Brain microvascular endothelial cell (primary cell): Measurements from ENCODE around the gene GALNT16.

Experiments
- DNase-seq: peaks from one replicate; pipeline ENCODE4 v3.0.0-alpha.2; 2020
- H3K27ac ChIP-seq: fragments of 250-450 bp; sonication (Bioruptor Pico); 2 replicates; pipeline ENCODE4 v1.5.1; 2020; ENCODE audit warnings: mild to moderate bottlenecking, moderate library complexity
- H3K27me3 ChIP-seq: fragments of 250-450 bp; sonication (Bioruptor Pico); replicated peaks from 2 replicates; pipeline ENCODE4 v1.5.1; 2020; ENCODE audit warnings: mild to moderate bottlenecking
- H3K36me3 ChIP-seq: fragments of 250-450 bp; sonication (Bioruptor Pico); replicated peaks from 2 replicates; pipeline ENCODE4 v1.5.1; 2020; ENCODE audit warnings: mild to moderate bottlenecking
- H3K4me3 ChIP-seq: 2 replicates; pipeline ENCODE4 v1.5.1; 2011; ENCODE audit warnings: low read depth, mild to moderate bottlenecking, control low read depth, low read length, moderate library complexity
- CTCF ChIP-seq: IDR thresholded peaks from 2 replicates; pipeline ENCODE4 v1.5.1; 2011; ENCODE audit warnings: low read depth, mild to moderate bottlenecking, moderate library complexity, low read length, control low read depth, inconsistent platforms; ENCODE audit errors: missing control alignments
- in situ Hi-C: cut with HindIII; loops from 2 replicates; pipeline ENCODE4 v1.10.0; 2017; ENCODE audit warnings: low sequenced_read_pairs, low pct_ligation_motif_present

Gene GALNT16

GRCh38 chr14:69346710-69347109, 86.8 kb downstream of the GALNT16 start:
- H3K4me3 ChIP-seq = no peak overlapping the region
- in situ Hi-C loops = no loop called here
- no peak for DNase-seq
- H3K27me3 ChIP-seq = no peaks in the 10 kb centered on the region
- no peak overlapping the region for H3K27ac ChIP-seq
- H3K36me3 ChIP-seq = no peaks in the 10 kb centered on the region
- peak; percentile 93 for TF ChIP-seq CTCF

- H3K4me3 ChIP-seq = no peak overlapping the region
- no peak for DNase-seq
- H3K27me3 ChIP-seq = no peaks in the 10 kb centered on the region
- H3K36me3 ChIP-seq = no peaks in the 10 kb centered on the region
- no peak for TF ChIP-seq CTCF
- in situ Hi-C loops = no loop called here
- H3K27ac ChIP-seq = no peak overlapping the region
Observed at GRCh38 chr14:69349091-69349777, 89.3 kb downstream of the GALNT16 start.

- no peaks in the 10 kb centered on the region for H3K36me3 ChIP-seq
- no peak for TF ChIP-seq CTCF
- no peak overlapping the region for H3K4me3 ChIP-seq
- H3K27me3 ChIP-seq = no peaks in the 10 kb centered on the region
- no peak overlapping the region for H3K27ac ChIP-seq
- DNase-seq = no peak
- in situ Hi-C loops = no loop called here
Observed at GRCh38 chr14:69350892-69351291, 90.9 kb downstream of the GALNT16 start.

GRCh38 chr14:69351385-69351784, 91.4 kb downstream of the GALNT16 start:
- in situ Hi-C loops = no loop called here
- H3K4me3 ChIP-seq = no peak overlapping the region
- no peaks in the 10 kb centered on the region for H3K36me3 ChIP-seq
- H3K27me3 ChIP-seq = no peaks in the 10 kb centered on the region
- no peak overlapping the region for H3K27ac ChIP-seq
- no peak for TF ChIP-seq CTCF
- no peak for DNase-seq

GRCh38 chr14:69351911-69352310, 92.0 kb downstream of the GALNT16 start:
- no peak for TF ChIP-seq CTCF
- H3K27ac ChIP-seq = no peak overlapping the region
- no peak for DNase-seq
- H3K27me3 ChIP-seq = no peaks in the 10 kb centered on the region
- in situ Hi-C loops = no loop called here
- H3K4me3 ChIP-seq = no peak overlapping the region
- no peaks in the 10 kb centered on the region for H3K36me3 ChIP-seq

GRCh38 chr14:69353168-69353567, 93.2 kb downstream of the GALNT16 start:
- DNase-seq = no peak
- no peak for TF ChIP-seq CTCF
- H3K4me3 ChIP-seq = no peak overlapping the region
- no peaks in the 10 kb centered on the region for H3K27me3 ChIP-seq
- H3K36me3 ChIP-seq = no peaks in the 10 kb centered on the region
- in situ Hi-C loops = no loop called here
- H3K27ac ChIP-seq = no peak overlapping the region
